HEK293 (cell line): ENCODE measurements around the gene STOML3.

Experiments used
- CTCF ChIA-PET: fragments of 350-600 bp; formaldehyde crosslinking; extraction: SDS; loops from one replicate; lab custom pipeline; 2021; ENCODE audit warnings: antibody characterized with exemption; lab: Yijun Ruan, JAX
- POLR2A ChIA-PET: fragments of 300-600 bp; formaldehyde crosslinking; extraction: SDS; loops from one replicate; lab custom pipeline; 2020; ENCODE audit warnings: antibody characterized with exemption, inconsistent platforms; lab: Yijun Ruan, JAX
- H3K27ac ChIP-seq: fragments of 200-500 bp; sonication (Bioruptor generic); 2 replicates; pipeline ENCODE4 v1.5.1; 2014; ENCODE audit warnings: low read depth, low read length, control low read depth, inconsistent platforms; ENCODE audit errors: extremely low read depth
- H3K36me3 ChIP-seq, 2 experiments: fragments of 200-500 bp in 1 of 2; sonication (Bioruptor generic) in 1 of 2; 1 replicate in 1 of 2; 2 replicates in 1 of 2; pipeline ENCODE4 v1.5.1; 2014 to 2017; ENCODE audit warnings: inconsistent platforms in 2 of 2, low read length in 2 of 2; ENCODE audit not compliant: control insufficient read depth in 2 of 2, insufficient read depth in 1 of 2
- H3K4me1 ChIP-seq: fragments of 200-500 bp; sonication (Bioruptor generic); 2 replicates; pipeline ENCODE4 v1.5.1; 2014; ENCODE audit warnings: mild to moderate bottlenecking, low read length, inconsistent platforms; ENCODE audit not compliant: control insufficient read depth, insufficient read depth
- H3K4me3 ChIP-seq: 2 replicates; pipeline ENCODE4 v1.5.1; 2011; ENCODE audit warnings: low read depth, mild to moderate bottlenecking, control low read depth, low read length, moderate library complexity
- H3K9me3 ChIP-seq: fragments of 200-500 bp; sonication (Bioruptor generic); 2 replicates; pipeline ENCODE4 v1.5.1; 2014; ENCODE audit warnings: low read depth, low read length, inconsistent platforms; ENCODE audit not compliant: control insufficient read depth, insufficient read depth
- EGR2 ChIP-seq: fragments of 450-650 bp; formaldehyde crosslinking; IDR thresholded peaks from 2 replicates; pipeline ENCODE4 v1.5.1; 2016; ENCODE audit warnings: low read depth, missing biosample characterization, missing genetic modification characterization
- GFI1B ChIP-seq: fragments of 450-650 bp; formaldehyde crosslinking; IDR thresholded peaks from 2 replicates; pipeline ENCODE4 v1.5.1; 2016; ENCODE audit warnings: missing biosample characterization, missing genetic modification characterization
- GLI2 ChIP-seq: fragments of 450-650 bp; formaldehyde crosslinking; IDR thresholded peaks from 2 replicates; pipeline ENCODE4; 2017; ENCODE audit warnings: missing biosample characterization, missing genetic modification characterization, low read depth, borderline replicate concordance
- HOXD13 ChIP-seq: sonication (generic); formaldehyde crosslinking; IDR thresholded peaks from 2 replicates; pipeline ENCODE4 v1.8.0; 2022; ENCODE audit warnings: missing genetic modification reagents, borderline replicate concordance
- KLF10 ChIP-seq: fragments of 450-650 bp; IDR thresholded peaks from 2 replicates; pipeline ENCODE4 v1.5.1; 2018; ENCODE audit warnings: missing biosample characterization, mild to moderate bottlenecking, missing genetic modification characterization
- KLF17 ChIP-seq: fragments of 450-650 bp; formaldehyde crosslinking; IDR thresholded peaks from 2 replicates; pipeline ENCODE4 v1.5.1; 2016; ENCODE audit warnings: missing biosample characterization, missing genetic modification characterization
- MEIS1 ChIP-seq: sonication (generic); formaldehyde crosslinking; IDR thresholded peaks from 2 replicates; pipeline ENCODE4 v1.8.1; 2022; ENCODE audit warnings: missing genetic modification reagents, mild to moderate bottlenecking, borderline replicate concordance
- PRDM4 ChIP-seq: fragments of 450-650 bp; formaldehyde crosslinking; IDR thresholded peaks from 2 replicates; pipeline ENCODE4 v1.5.1; 2017; ENCODE audit warnings: missing biosample characterization, missing genetic modification characterization
- YY2 ChIP-seq: fragments of 450-650 bp; formaldehyde crosslinking; IDR thresholded peaks from 2 replicates; pipeline ENCODE4 v1.5.1; 2016; ENCODE audit warnings: missing biosample characterization, missing genetic modification characterization
- ZBTB21 ChIP-seq: fragments of 450-650 bp; formaldehyde crosslinking; IDR thresholded peaks from 2 replicates; pipeline ENCODE4 v1.5.1; 2017; ENCODE audit warnings: missing biosample characterization, missing genetic modification characterization
- ZIC2 ChIP-seq: fragments of 450-650 bp; formaldehyde crosslinking; IDR thresholded peaks from 2 replicates; pipeline ENCODE4 v1.5.1; 2016; ENCODE audit warnings: missing biosample characterization, missing genetic modification characterization
- ZNF114 ChIP-seq: fragments of 450-650 bp; formaldehyde crosslinking; IDR thresholded peaks from 2 replicates; pipeline ENCODE4 v1.5.0; 2017; ENCODE audit warnings: missing biosample characterization, missing genetic modification characterization
- ZNF169 ChIP-seq: fragments of 450-650 bp; formaldehyde crosslinking; IDR thresholded peaks from 2 replicates; pipeline ENCODE4 v1.5.1; 2016; ENCODE audit warnings: missing biosample characterization, missing genetic modification characterization
- ZNF239 ChIP-seq: fragments of 450-650 bp; formaldehyde crosslinking; IDR thresholded peaks from 2 replicates; pipeline ENCODE4 v1.5.1; 2016; ENCODE audit warnings: missing biosample characterization, missing genetic modification characterization
- ZNF248 ChIP-seq: fragments of 450-650 bp; formaldehyde crosslinking; IDR thresholded peaks from 2 replicates; pipeline ENCODE4 v1.5.1; 2017; ENCODE audit warnings: missing biosample characterization, missing genetic modification characterization
- ZNF266 ChIP-seq: fragments of 450-650 bp; formaldehyde crosslinking; IDR thresholded peaks from 2 replicates; pipeline ENCODE4 v1.5.1; 2016; ENCODE audit warnings: missing biosample characterization, missing genetic modification characterization, low read depth
- ZNF362 ChIP-seq: fragments of 450-650 bp; formaldehyde crosslinking; IDR thresholded peaks from 2 replicates; pipeline ENCODE4 v1.5.1; 2016; ENCODE audit warnings: missing biosample characterization, missing genetic modification characterization
- ZNF404 ChIP-seq: fragments of 450-650 bp; formaldehyde crosslinking; IDR thresholded peaks from 2 replicates; pipeline ENCODE4 v1.5.1; 2017; ENCODE audit warnings: missing biosample characterization, missing genetic modification characterization
- ZNF423 ChIP-seq: fragments of 450-650 bp; formaldehyde crosslinking; IDR thresholded peaks from 2 replicates; pipeline ENCODE4 v1.5.1; 2016; ENCODE audit warnings: missing biosample characterization, missing genetic modification characterization
- ZNF426 ChIP-seq: fragments of 450-650 bp; formaldehyde crosslinking; IDR thresholded peaks from 2 replicates; pipeline ENCODE4 v1.5.1; 2017; ENCODE audit warnings: missing biosample characterization, missing genetic modification characterization, mild to moderate bottlenecking, inconsistent platforms, moderate library complexity
- ZNF473 ChIP-seq: fragments of 450-650 bp; formaldehyde crosslinking; IDR thresholded peaks from 2 replicates; pipeline ENCODE4 v1.5.1; 2017; ENCODE audit warnings: missing biosample characterization, missing genetic modification characterization
- ZNF488 ChIP-seq: fragments of 450-650 bp; formaldehyde crosslinking; IDR thresholded peaks from 2 replicates; pipeline ENCODE4 v1.5.1; 2016; ENCODE audit warnings: missing biosample characterization, missing genetic modification characterization
- ZNF513 ChIP-seq: fragments of 450-650 bp; IDR thresholded peaks from 2 replicates; pipeline ENCODE4 v1.5.1; 2018; ENCODE audit warnings: missing biosample characterization, missing genetic modification characterization
- ZNF544 ChIP-seq: fragments of 450-650 bp; formaldehyde crosslinking; IDR thresholded peaks from 2 replicates; pipeline ENCODE4 v1.5.0; 2017; ENCODE audit warnings: missing biosample characterization, missing genetic modification characterization
- ZNF629 ChIP-seq: fragments of 450-650 bp; formaldehyde crosslinking; IDR thresholded peaks from 2 replicates; pipeline ENCODE4 v1.5.1; 2017; ENCODE audit warnings: missing biosample characterization, missing genetic modification characterization
- ZNF677 ChIP-seq: fragments of 450-650 bp; IDR thresholded peaks from 2 replicates; pipeline ENCODE4 v1.5.0; 2018; ENCODE audit warnings: missing biosample characterization, mild to moderate bottlenecking, missing genetic modification characterization, moderate library complexity

STOML3 gene

GRCh38 chr13:38993381-38993780 is 2.8 kb upstream of the STOML3 start:
- TF ChIP-seq ZNF513 (tag by site-specific recombination) (no peak), GLI2 (tag by site-specific recombination) (no peak), ZNF544 (tag by site-specific recombination) (no peak), ZNF169 (tag by site-specific recombination) (no peak), ZNF404 (tag by site-specific recombination) (no peak), KLF10 (tag by site-specific recombination) (no peak), KLF17 (tag by site-specific recombination) (no peak), ZNF677 (no peak), YY2 (tag by site-specific recombination) (no peak), ZNF239 (tag by site-specific recombination) (no peak), ZNF362 (tag by site-specific recombination) (no peak)
- CTCF ChIA-PET = interaction anchor here (0.7 kb wide), 1 partner anchor 267 kb away, joined by 3 read pairs; no protein-coding TSS in a partner anchor

GRCh38 chr13:38981096-38981495 is 9.5 kb downstream of the STOML3 start:
- no peak for TF ChIP-seq ZNF488
- TF ChIP-seq HOXD13 (CRISPR knock-in tag) = no peak
- no peak for TF ChIP-seq ZNF677
- TF ChIP-seq ZNF423 (tag by site-specific recombination) = no peak
- no peak for TF ChIP-seq ZNF629 (tag by site-specific recombination)
- no peak for TF ChIP-seq GFI1B (tag by site-specific recombination)
- TF ChIP-seq ZNF426 (tag by site-specific recombination) = no peak
- TF ChIP-seq ZNF473 (tag by site-specific recombination) = no peak
- ChIA-PET CTCF (interaction anchor here (0.6 kb wide), 1 partner anchor 130 kb away, joined by 3 read pairs; no protein-coding TSS in a partner anchor), POLR2A (no interaction called here)
- Histone ChIP-seq H3K27ac (no peak overlapping the region), H3K36me3 (no peaks in the 10 kb centered on the region), H3K9me3 (no peaks in the 10 kb centered on the region), H3K4me1 (no peaks in the 10 kb centered on the region), H3K4me3 (no peak overlapping the region)

More at GRCh38 chr13:38993381-38993780, 2.8 kb upstream of the STOML3 start:
- H3K9me3 ChIP-seq = no peaks in the 10 kb centered on the region
- H3K36me3 ChIP-seq = no peaks in the 10 kb centered on the region
- POLR2A ChIA-PET = no interaction called here
- H3K27ac ChIP-seq = no peak overlapping the region
- H3K4me1 ChIP-seq = peaks cover 5% of the 10 kb centered on the region; the same call in 1 of the 2 replicates
- H3K4me3 ChIP-seq = no peak overlapping the region

GRCh38 chr13:38980750-38981078 is 9.9 kb downstream of the STOML3 start:
- ChIA-PET POLR2A (no interaction called here), CTCF (interaction anchor here (0.6 kb wide), 1 partner anchor 130 kb away, joined by 3 read pairs; no protein-coding TSS in a partner anchor)
- no peaks in the 10 kb centered on the region for H3K9me3 ChIP-seq
- H3K36me3 ChIP-seq = no peaks in the 10 kb centered on the region
- H3K4me1 ChIP-seq = no peaks in the 10 kb centered on the region
- H3K27ac ChIP-seq = no peak overlapping the region
- no peak overlapping the region for H3K4me3 ChIP-seq
- TF ChIP-seq EGR2 (tag by site-specific recombination) (no peak), PRDM4 (no peak), ZNF248 (tag by site-specific recombination) (no peak), ZBTB21 (tag by site-specific recombination) (no peak), ZIC2 (tag by site-specific recombination) (no peak), ZNF114 (no peak), MEIS1 (CRISPR knock-in tag) (no peak), ZNF266 (tag by site-specific recombination) (no peak)
